SIG-M5 treated with dmso at 0.1 percent for 504 hours (cell line): ENCODE measurements around the gene ADAM22.
"Not testable (repeated sequence)": the region's sequence is repeated elsewhere in the genome, so short reads cannot be mapped to it uniquely, and the experiment has no call there.

ENCODE experiments used
- DNase-seq: peaks from one replicate; lab custom pipeline; 2025; ENCODE audit not compliant: unreplicated experiment; lab: John Stamatoyannopoulos, UW

Gene ADAM22

DNA sequence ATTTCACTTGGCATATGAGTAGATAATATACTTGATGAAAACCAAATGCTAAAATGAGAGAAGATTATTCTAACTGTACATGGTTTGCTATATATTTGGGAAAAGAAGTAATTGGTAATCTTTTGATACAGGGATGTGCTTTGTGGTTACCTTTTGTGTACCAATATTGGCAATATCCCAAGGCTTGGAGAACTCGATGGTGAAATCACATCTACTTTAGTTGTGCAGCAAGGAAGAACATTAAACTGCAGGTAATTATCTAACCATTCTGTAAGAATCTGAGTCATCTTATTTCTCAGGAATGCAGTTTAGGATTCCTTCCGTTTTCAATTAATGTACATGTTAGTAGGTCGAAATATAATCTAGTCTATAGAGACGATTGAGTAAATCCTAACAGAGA, 221.7 kb downstream of the ADAM22 start:
- no peak for DNase-seq

- no peak for DNase-seq
These were observed 222.3 kb downstream of the ADAM22 start for GRCh38 chr7:88156356-88156755.

GRCh38 chr7:88159741-88160140, 225.7 kb downstream of the ADAM22 start:
- DNase-seq, result not testable (repeated sequence)

- peak; percentile 7 for DNase-seq
These were observed 231.6 kb downstream of the ADAM22 start for GRCh38 chr7:88165697-88166096.

GRCh38 chr7:88167223-88167622, 233.2 kb downstream of the ADAM22 start:
- DNase-seq, result no peak

GRCh38 chr7:88167721-88168120, 233.7 kb downstream of the ADAM22 start:
- no peak for DNase-seq

DNA sequence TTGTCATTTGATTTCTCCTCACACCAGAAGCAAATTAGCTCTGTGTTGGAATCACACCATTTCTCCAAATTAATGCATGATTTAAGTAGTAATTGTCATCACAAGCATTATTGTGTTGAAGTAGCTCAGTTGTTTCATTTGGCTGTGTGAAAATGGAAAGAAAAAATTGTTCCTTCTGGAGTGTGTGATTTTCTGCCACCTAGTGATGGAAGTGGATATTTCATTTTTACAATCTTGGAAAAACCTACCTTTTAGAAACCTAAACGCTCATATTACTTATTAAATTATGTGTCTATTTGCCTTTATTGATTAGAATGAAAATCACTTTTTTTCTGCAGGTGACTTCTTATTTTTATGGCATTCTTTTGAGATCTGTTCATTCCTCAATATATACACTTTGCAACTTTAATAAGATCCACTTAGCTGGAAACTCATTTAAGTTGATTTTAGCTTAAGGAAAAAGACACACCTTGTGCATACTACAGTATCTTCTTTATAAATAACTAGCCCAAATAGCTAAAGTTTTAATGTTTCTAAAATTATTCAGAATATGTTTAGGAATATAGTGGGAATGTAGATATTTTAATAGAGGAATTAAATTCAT, 235.8 kb downstream of the ADAM22 start:
- peak; percentile 18 for DNase-seq

- DNase-seq, result no peak
These were observed 238.8 kb downstream of the ADAM22 start for GRCh38 chr7:88172842-88173241.

DNA sequence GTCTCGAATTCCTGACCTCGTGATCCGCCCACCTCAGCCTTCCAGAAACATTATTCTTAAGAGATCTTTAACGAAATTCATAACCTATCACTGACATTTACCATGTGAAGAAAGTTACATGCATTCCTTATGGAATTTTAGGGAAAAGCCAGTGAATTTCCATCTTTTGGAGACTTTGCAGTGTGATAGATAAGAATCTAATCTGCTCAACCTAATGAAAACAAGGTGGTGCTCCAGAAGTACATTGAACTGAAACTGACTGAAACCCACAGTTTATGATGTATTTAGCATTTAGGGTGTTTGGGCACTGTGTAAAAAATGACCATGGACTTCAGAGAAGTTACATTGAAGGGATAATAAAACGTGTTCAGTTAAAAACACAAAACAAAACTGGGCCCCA, 242.1 kb downstream of the ADAM22 start:
- no peak for DNase-seq

- no peak for DNase-seq
These were observed 249.0 kb downstream of the ADAM22 start for GRCh38 chr7:88183051-88183450.

DNA sequence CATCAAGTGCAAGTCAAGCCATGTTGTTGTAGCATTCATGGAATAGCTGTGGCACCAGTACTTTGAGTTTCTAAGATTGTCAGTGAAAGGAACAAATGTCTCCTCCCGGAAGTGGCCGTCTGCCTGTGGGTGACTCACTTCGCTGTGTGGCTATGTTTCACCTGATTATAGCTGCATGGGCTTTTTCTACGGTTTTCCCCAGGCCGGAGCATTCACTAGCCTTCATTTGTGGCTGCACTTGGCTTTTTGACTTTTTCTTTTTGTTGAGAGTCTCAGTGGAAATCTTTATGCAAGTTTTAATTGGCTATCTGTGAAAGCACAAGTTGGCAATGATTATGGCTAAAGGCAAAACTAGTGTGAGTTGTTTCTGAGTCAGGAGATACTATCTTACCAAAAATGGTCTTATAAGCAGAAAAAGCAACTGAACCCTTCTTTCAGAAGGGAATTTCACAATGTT, 250.8 kb downstream of the ADAM22 start:
- DNase-seq, result no peak

DNA sequence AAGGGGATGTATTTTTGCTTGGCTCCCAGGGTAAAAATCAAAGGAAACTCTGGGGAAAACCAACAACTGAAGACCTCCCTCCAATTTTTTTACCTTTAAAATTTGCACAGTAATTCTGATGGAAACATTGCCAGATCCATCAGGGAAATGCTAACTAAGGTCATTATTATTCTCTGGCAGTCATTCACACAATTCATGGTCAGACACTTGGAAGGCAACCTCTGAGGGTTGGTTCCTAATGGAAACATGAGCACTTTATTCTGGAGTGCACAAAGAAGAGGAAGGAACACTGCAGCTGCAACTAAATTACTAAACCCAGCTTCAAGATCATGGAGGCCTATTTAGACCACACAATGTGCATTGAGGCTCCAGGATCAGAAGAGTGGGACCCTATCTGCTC, 251.6 kb downstream of the ADAM22 start:
- DNase-seq, result no peak

DNA sequence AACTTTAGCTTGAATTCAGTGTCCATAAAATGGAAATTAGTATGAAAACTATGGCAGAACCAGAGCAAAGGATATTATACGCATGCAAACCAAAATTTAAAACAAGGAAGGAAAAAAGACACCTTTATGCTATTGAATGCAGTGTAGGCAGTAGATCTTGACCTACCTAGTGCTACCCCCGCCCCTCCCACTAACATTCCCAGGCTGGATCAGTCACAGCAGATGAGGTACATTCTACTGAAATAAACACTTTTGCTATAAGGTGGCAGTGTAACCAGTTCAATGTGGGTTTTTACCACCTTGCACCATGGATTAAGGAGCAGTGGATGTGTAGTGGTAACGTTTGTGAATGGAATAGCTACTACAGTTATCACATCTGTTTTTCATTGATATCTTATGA, 257.9 kb downstream of the ADAM22 start:
- no peak for DNase-seq

- no peak for DNase-seq
These were observed 266.2 kb downstream of the ADAM22 start for GRCh38 chr7:88200261-88200660.

GRCh38 chr7:88200789-88201188, 266.7 kb downstream of the ADAM22 start:
- no peak for DNase-seq

- no peak for DNase-seq
These were observed 267.3 kb downstream of the ADAM22 start for GRCh38 chr7:88201305-88201704.

- no peak for DNase-seq
These were observed 268.2 kb downstream of the ADAM22 start for GRCh38 chr7:88202278-88202677.

GRCh38 chr7:88202799-88203198, 268.7 kb downstream of the ADAM22 start:
- no peak for DNase-seq

- DNase-seq, result no peak
These were observed 269.4 kb downstream of the ADAM22 start for GRCh38 chr7:88203401-88203800.

DNA sequence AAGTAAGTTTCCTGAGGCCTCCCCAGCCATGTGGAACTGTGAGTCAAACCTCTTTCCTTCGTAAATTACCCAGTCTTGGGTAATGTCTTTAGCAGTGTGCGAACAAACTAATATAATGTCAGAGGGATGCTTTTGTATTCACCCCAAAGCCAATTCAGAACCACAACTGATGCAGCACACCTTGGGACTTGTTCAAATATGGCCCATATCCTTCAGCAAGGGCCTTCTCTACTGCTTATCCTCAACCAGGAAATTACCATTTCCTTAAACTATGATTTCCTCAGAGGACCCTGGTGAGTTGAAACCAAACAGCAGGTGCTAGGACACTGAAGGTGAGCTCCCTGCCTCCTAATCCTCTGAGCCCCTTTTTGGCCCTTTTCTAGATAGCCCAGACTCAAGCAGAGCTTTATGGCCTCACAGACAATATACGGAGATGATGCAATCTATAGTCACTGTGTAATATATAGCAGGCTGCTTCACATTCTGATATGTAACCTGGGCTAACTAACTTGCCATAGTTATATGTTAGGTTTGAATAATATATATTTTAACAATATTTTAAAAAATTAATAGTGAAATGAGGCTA, 270.6 kb downstream of the ADAM22 start:
- no peak for DNase-seq

DNA sequence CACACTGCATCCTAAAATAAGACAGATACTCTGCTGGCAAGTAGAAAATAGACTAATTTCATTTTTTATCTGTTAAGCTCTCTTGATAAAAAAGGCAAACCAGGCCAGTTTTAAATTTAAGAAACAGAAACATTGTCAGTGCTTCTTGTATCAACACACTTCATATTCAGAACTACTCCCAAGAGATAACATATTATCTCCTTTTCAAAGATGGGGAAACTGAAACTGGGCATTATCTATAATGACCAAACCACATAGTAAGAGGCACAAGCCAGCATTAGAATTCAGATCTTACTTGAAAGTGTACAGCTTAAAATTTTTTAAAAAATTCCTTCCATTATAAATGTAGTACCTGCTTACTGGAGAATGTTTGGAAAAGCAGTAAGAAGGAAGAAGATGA, 271.1 kb downstream of the ADAM22 start:
- no peak for DNase-seq

- no peak for DNase-seq
These were observed 272.2 kb downstream of the ADAM22 start for GRCh38 chr7:88206254-88206653.

GRCh38 chr7:88208521-88208920, 274.5 kb downstream of the ADAM22 start:
- no peak for DNase-seq
